Retinal pigment epithelial cell (primary cell): ENCODE results near the gene ERICH3.
A peak's percentile ranks its signal among the peaks of the same experiment; 100 is the strongest.
"Not testable (repeated sequence)": the region's sequence is repeated elsewhere in the genome, so short reads cannot be mapped to it uniquely, and the experiment has no call there.

ENCODE experiments used
- DNase-seq: peaks from one replicate; pipeline ENCODE4 v3.0.0-alpha.2; 2010; ENCODE audit warnings: low read depth
- H3K4me3 ChIP-seq: 2 replicates; pipeline ENCODE4 v1.5.1; 2011; ENCODE audit warnings: mild to moderate bottlenecking, low read length, control low read depth, moderate library complexity
- TF ChIP-seq, protein P1 (sequence below): conservative IDR thresholded peaks from 2 replicates; pipeline ENCODE4 v1.5.1; 2011; ENCODE audit warnings: low read depth, low read length, control low read depth, inconsistent platforms

ERICH3 gene

DNA sequence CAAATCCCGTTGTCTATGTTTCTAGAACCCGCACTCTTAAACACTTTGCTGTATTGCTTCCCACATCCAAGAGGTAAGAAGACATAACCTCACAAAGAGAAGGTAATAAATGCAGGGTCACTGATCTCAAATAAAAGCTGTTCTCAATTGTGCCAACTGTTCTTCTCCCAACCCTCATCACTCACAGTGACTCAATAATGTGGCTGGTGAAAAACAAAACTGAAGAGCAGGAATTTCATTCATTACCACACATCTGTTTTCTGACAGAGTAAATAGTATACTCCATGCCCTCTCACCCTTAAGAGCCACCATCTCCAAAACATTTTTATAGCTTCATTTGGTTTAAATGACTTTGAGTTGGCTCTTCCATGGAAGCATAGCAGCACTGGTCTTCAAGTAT lies 6.2 kb upstream of the ERICH3 start:
- H3K4me3 ChIP-seq: no peak overlapping the region
- TF ChIP-seq, protein P1, sequence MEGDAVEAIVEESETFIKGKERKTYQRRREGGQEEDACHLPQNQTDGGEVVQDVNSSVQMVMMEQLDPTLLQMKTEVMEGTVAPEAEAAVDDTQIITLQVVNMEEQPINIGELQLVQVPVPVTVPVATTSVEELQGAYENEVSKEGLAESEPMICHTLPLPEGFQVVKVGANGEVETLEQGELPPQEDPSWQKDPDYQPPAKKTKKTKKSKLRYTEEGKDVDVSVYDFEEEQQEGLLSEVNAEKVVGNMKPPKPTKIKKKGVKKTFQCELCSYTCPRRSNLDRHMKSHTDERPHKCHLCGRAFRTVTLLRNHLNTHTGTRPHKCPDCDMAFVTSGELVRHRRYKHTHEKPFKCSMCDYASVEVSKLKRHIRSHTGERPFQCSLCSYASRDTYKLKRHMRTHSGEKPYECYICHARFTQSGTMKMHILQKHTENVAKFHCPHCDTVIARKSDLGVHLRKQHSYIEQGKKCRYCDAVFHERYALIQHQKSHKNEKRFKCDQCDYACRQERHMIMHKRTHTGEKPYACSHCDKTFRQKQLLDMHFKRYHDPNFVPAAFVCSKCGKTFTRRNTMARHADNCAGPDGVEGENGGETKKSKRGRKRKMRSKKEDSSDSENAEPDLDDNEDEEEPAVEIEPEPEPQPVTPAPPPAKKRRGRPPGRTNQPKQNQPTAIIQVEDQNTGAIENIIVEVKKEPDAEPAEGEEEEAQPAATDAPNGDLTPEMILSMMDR: no peak
- no peak for DNase-seq

DNA sequence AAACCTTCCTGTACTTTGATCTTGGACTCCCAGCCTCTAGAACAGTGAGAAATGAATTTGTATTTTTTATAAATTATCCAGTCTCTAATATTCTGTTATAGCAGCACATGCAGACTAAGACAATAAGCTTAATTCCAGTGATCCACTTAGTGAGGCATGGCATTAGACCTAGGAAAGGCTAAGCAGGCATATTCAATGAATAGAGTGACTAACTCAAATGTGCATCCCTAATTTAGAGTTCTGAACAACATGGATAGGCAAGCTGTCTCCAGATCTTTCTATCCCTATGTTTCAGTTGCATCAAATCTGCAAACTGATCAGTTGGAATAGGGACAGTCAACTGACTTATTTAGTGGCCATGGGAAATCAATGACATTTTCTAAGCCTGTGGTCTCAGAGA lies 4.3 kb upstream of the ERICH3 start:
- TF ChIP-seq, protein P1: no peak
- no peak overlapping the region for H3K4me3 ChIP-seq
- DNase-seq: no peak

DNA sequence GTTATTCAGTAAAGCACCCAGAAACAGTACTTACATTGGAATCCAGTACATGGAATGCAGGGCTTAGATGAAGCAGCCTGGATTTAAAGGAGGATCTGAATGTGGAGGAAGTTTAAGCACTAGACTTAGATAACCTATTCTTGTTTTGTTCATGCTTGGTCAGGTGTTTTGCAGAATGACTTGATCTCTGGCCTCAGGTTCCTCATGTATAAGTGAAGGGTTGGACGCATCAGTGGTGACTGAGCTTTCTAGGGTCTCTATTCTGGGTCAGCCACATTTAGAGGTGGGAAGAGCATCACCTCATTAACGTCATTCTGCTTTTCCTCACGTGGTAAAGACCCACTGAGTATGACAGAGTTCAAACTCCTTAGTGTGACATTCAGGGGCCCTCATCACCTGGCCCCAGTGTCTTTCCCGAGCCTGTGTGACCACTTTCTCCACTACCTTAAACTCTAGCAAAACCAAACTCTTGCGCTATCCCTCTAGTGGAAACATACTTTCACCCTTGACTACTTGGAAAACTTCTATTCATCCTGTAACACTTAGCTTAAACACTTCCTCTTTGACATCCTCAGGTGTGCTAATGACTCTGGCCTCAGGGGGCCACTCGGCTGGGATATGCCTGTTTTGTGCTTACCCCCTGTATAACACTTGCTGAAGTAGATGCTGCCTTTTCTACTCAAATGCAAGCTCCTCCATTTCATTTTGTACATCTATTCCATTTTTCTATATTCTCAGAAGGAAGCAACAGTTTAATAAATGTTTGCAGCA lies 871 bp upstream of the ERICH3 start:
- no peak for DNase-seq
- TF ChIP-seq, protein P1: no peak
- no peak overlapping the region for H3K4me3 ChIP-seq

DNA sequence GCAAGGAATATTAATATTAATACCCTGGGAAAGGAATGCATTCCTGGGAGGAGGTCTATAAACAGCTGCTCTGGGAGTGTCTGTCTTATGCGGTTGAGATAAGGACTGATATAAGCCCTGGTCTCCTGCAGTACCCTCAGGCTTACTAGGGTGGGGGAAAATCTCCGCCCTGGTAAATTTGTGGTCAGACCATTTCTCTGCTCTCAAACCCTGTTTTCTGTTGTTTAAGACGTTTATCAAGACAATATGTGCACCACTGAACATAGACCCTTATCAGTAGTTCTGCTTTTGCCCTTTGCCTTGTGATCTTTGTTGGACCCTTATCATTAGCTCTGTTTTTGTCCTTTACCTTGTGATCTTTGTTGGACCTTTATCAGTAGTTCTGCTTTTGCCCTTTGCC lies 2.7 kb downstream of the ERICH3 start:
- DNase-seq, H3K4me3 ChIP-seq: not testable (repeated sequence)

DNA sequence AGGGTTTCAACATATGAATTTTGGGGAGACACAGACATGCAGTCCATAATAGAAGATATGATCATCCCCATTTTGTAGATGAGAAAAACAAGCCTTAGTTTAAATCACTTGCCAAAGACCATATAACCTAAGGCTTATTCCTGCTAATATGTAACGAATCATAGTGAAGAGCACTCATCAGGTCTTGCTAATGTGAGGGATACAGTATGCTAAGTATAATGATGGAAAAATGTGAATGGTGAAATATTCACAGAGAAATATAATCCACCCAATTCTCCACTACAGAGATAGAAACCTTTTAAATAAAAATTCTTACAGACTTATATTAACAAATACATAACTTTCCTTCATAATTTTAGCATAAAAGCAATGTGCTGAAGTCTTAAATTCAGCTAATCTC lies 18.9 kb downstream of the ERICH3 start:
- TF ChIP-seq, protein P1: no peak
- H3K4me3 ChIP-seq: no peak overlapping the region
- DNase-seq: no peak

DNA sequence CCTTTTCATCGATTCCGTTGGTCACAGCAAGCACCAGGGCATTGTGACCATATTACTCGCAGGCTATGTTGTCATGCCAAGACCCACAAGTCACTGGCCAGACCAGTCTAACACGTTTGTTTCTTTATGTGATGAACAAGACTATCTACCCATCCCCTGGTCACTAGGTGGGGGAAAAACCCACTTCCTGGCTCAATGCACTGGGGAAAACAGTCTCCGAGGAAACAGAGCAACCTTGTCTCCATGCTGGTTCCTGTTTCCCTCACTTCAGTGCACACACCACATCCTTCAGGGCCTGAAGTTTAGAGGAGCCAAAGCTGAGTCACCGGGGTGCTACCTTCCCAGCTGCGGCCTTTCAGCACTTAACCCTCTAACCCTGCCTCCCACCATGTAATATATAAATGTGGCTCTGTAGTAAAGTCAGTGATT lies 20.9 kb downstream of the ERICH3 start:
- DNase-seq: peak; percentile 52
- H3K4me3 ChIP-seq: no peak overlapping the region
- TF ChIP-seq, protein P1: no peak

DNA sequence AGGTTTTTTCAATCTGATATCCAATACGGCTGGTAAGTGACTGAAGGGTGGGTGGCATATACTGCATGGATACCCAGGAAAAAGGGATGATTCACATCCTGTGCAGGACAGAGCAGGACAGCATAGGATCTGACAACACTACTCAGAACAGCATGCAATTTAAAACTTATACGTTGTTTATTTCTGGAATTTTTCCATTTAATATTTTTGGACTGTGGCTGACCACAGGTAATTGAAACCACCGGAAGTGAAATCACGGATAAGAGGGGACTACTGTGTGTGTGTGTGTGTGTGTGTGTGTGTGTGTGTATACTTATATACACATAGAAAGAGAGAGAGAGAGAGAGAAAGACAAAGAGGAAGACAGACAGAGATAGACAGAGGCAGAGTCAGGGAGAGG lies 23.0 kb downstream of the ERICH3 start:
- TF ChIP-seq, protein P1: no peak
- DNase-seq: no peak
- no peak overlapping the region for H3K4me3 ChIP-seq
